ENCODE results near the gene ARL6IP5.

Gene ARL6IP5

GRCh38 chr3:69126216-69126615, 41.5 kb downstream of the ARL6IP5 start (continued):
- TF ChIP-seq TSHZ2 (CRISPR knock-in tag; IDR thresholded peaks at IDR 0.05) = no peak

- ATAC-seq = no peak
- TF ChIP-seq ZC3H10 (CRISPR knock-in tag; IDR thresholded peaks at IDR 0.05) = no peak
- no peak for TF ChIP-seq CSDC2 (CRISPR knock-in tag; IDR thresholded peaks at IDR 0.05)
- no peak for TF ChIP-seq RARB (CRISPR knock-in tag; IDR thresholded peaks at IDR 0.05)
- no peak for TF ChIP-seq ZNF70 (CRISPR knock-in tag; IDR thresholded peaks at IDR 0.05)
- no peak for TF ChIP-seq TOX (CRISPR knock-in tag; IDR thresholded peaks at IDR 0.05; ENCODE audit: borderline replicate concordance)
- no peak for TF ChIP-seq POU6F1 (CRISPR knock-in tag; IDR thresholded peaks at IDR 0.05; ENCODE audit: borderline replicate concordance, low read depth)
- TF ChIP-seq ARNTL (CRISPR knock-in tag; IDR thresholded peaks at IDR 0.05; ENCODE audit: borderline replicate concordance, low read depth) = no peak
- no peak for TF ChIP-seq PATZ1 (CRISPR knock-in tag; IDR thresholded peaks at IDR 0.05; ENCODE audit: borderline replicate concordance)
- TF ChIP-seq ZNF565 (CRISPR knock-in tag; conservative IDR thresholded peaks at IDR 0.05; ENCODE audit: low read depth) = no peak
- no peak for TF ChIP-seq CSRNP3 (CRISPR knock-in tag; IDR thresholded peaks at IDR 0.05)
- TF ChIP-seq GLIS3 (CRISPR knock-in tag; IDR thresholded peaks at IDR 0.05) = no peak
- TF ChIP-seq OSR1 (CRISPR knock-in tag; IDR thresholded peaks at IDR 0.05) = no peak
These were observed 42.3 kb downstream of the ARL6IP5 start for GRCh38 chr3:69126999-69127398.

GRCh38 chr3:69128509-69128908, 43.8 kb downstream of the ARL6IP5 start:
- no peak for ATAC-seq
- TF ChIP-seq OSR1 (CRISPR knock-in tag; IDR thresholded peaks at IDR 0.05) = no peak
- TF ChIP-seq TSHZ2 (CRISPR knock-in tag; IDR thresholded peaks at IDR 0.05) = no peak
- no peak for TF ChIP-seq ZC3H10 (CRISPR knock-in tag; IDR thresholded peaks at IDR 0.05)
- TF ChIP-seq ARNTL (CRISPR knock-in tag; IDR thresholded peaks at IDR 0.05; ENCODE audit: borderline replicate concordance, low read depth) = no peak
- TF ChIP-seq CSRNP3 (CRISPR knock-in tag; IDR thresholded peaks at IDR 0.05) = no peak
- TF ChIP-seq TCF4 (CRISPR knock-in tag; IDR thresholded peaks at IDR 0.05; ENCODE audit: borderline replicate concordance) = no peak
- TF ChIP-seq RARB (CRISPR knock-in tag; IDR thresholded peaks at IDR 0.05) = no peak
- no peak for TF ChIP-seq ZFP3 (CRISPR knock-in tag; IDR thresholded peaks at IDR 0.05)
- TF ChIP-seq BACH2 (CRISPR knock-in tag; IDR thresholded peaks at IDR 0.05; ENCODE audit: borderline replicate concordance) = no peak
- TF ChIP-seq ISL1 (CRISPR knock-in tag; IDR thresholded peaks at IDR 0.05) = no peak
- no peak for TF ChIP-seq CSDC2 (CRISPR knock-in tag; IDR thresholded peaks at IDR 0.05)
- no peak for TF ChIP-seq GLIS3 (CRISPR knock-in tag; IDR thresholded peaks at IDR 0.05)

All from SK-N-SH treated with all-trans-retinoic acid at 6 μM for 48 hours (cell line).